GM12878 (cell line): ENCODE data around the gene TLCD5.

ENCODE experiments used
- CREB1 ChIP-seq: IDR thresholded peaks from 2 replicates; pipeline ENCODE4 v1.6.1; 2012; ENCODE audit warnings: low read depth, mild to moderate bottlenecking, inconsistent platforms
- CTCF ChIP-seq, 3 experiments: IDR thresholded peaks in 2 of 3; conservative IDR thresholded peaks in 1 of 3; 2 replicates each; pipeline ENCODE4 v1.5.1; 2011; ENCODE audit warnings: low read depth in 3 of 3, low read length in 3 of 3, mild to moderate bottlenecking in 3 of 3, control low read depth in 2 of 3, moderate library complexity in 2 of 3, inconsistent platforms in 1 of 3, mixed read lengths in 1 of 3; ENCODE audit not compliant: control insufficient read depth in 2 of 3, insufficient read depth in 1 of 3; ENCODE audit errors: extremely low read depth in 1 of 3
- EED ChIP-seq: sonication (generic); IDR thresholded peaks from 2 replicates; pipeline ENCODE4 v1.6.1; 2016; ENCODE audit warnings: antibody characterized with exemption, low read depth
- FOXK2 ChIP-seq: fragments of 450-650 bp; IDR thresholded peaks from 2 replicates; pipeline ENCODE4 v1.6.1; 2017; ENCODE audit warnings: mild to moderate bottlenecking, moderate library complexity
- JUNB ChIP-seq: IDR thresholded peaks from 2 replicates; pipeline ENCODE4 v1.6.1; 2016; ENCODE audit warnings: antibody characterized with exemption, mild to moderate bottlenecking
- MTA3 ChIP-seq: IDR thresholded peaks from 2 replicates; pipeline ENCODE4 v1.6.1; 2012; ENCODE audit warnings: low read length, inconsistent platforms, borderline replicate concordance
- NFYB ChIP-seq: IDR thresholded peaks from 2 replicates; pipeline ENCODE4 v1.6.1; 2011; ENCODE audit warnings: low read depth, mild to moderate bottlenecking, low read length, improper control_type of control experiment, moderate library complexity; ENCODE audit not compliant: insufficient read depth
- POLR2A ChIP-seq: IDR thresholded peaks from 2 replicates; pipeline ENCODE4 v1.6.1; 2011; ENCODE audit warnings: low read depth, mild to moderate bottlenecking, low read length
- RAD51 ChIP-seq: fragments of 450-650 bp; IDR thresholded peaks from 2 replicates; pipeline ENCODE4 v1.6.1; 2016; ENCODE audit warnings: moderate library complexity, mild to moderate bottlenecking, inconsistent platforms
- TF ChIP-seq, protein P1 (sequence below): IDR thresholded peaks from 2 replicates; pipeline ENCODE4 v1.6.1; 2011; ENCODE audit warnings: low read depth, low read length, improper control_type of control experiment, borderline replicate concordance

- no peak for TF ChIP-seq NFYB
- TF ChIP-seq, protein P1, sequence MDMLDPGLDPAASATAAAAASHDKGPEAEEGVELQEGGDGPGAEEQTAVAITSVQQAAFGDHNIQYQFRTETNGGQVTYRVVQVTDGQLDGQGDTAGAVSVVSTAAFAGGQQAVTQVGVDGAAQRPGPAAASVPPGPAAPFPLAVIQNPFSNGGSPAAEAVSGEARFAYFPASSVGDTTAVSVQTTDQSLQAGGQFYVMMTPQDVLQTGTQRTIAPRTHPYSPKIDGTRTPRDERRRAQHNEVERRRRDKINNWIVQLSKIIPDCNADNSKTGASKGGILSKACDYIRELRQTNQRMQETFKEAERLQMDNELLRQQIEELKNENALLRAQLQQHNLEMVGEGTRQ = no peak
- no peak for TF ChIP-seq CREB1
- no peak for TF ChIP-seq RAD51
- TF ChIP-seq CTCF (IDR thresholded peaks at IDR 0.05 in 2 of 3, conservative IDR thresholded peaks at IDR 0.05 in 1 of 3; ENCODE audit: control insufficient read depth in 2 of 3, extremely low read depth in 1 of 3, insufficient read depth in 1 of 3, low read depth in 3 of 3, low read length in 3 of 3) = no peak
- TF ChIP-seq MTA3 = no peak
- no peak for TF ChIP-seq POLR2A
- no peak for TF ChIP-seq FOXK2
- TF ChIP-seq EED = no peak
- TF ChIP-seq JUNB = no peak
Measured at GRCh38 chr11:120354779-120355178, 29.7 kb downstream of the TLCD5 start.
